Superior temporal gyrus (tissue), 1 donor: ENCODE results near the gene KDM8.

Experiments
- DNase-seq: peaks from one replicate; pipeline ENCODE4 v3.0.0-alpha.2; 2016; ENCODE audit errors: extremely low spot score

Gene KDM8

DNA sequence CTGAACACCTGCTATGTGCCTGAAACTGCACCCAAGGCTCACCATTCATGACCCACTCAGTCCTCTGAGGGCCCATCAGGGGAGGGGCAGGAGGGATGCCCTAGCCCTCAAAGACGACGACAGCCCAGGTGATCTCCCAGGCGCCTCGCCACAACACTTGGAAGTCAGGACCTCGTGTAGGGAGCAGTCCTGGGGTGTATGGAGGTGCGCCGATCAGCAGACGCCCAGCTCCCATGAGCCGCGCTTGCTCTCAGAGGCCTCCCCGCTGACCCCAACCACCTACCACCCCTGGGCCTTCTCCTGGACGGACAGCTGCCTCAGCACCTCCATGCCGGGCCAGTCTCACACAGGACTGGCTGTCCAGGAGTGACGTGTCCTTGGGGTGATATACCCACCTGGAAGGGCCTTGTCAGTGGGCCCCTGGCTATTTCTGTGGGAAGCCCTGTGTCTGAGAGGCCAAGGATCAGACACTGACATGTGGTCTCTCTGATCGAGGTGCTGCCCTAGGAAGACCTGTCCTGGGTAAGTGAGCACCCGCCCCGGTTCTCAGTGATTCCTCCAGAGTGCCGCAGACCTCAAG lies 26.7 kb downstream of the KDM8 start:
- no peak for DNase-seq

DNA sequence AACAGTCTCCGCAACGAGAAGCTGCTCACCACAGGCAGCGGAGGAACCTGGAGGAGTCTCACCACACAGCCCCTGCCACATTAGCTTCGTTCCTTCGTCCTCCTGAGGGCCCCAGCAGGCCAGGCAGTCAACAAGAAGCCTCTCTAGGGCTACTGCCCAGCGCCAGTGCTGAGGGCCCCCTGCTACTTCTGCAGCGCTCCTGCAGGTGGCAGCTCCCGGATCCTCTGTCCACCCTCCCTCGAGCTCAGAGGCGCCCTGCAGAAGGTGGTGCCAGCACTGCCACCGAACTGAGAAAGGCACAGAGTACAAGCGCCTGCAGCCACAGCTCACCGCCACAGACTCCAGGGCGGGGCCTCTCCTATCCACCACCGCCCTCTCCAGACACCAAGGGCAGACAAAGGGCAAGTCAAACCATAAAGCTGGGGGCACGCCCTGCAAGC lies 27.3 kb downstream of the KDM8 start:
- no peak for DNase-seq

DNA sequence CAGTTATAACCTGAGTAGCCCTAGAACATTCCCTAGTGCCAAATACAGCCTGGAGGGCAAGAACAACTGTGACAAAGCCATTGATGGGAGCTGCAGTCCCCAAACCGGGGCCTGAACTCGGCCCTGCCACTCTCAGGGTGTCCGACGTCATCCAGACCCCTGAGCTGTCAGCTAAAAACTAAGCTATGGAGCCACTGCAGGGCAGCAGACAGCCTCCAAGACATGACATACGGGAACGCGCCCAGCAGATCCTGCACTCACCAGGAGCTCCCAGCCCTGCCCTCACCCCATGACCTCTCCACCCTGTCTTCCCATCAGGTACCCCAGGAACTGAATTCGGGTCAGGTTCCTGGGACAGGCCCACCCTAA lies 28.4 kb downstream of the KDM8 start:
- no peak for DNase-seq

DNA sequence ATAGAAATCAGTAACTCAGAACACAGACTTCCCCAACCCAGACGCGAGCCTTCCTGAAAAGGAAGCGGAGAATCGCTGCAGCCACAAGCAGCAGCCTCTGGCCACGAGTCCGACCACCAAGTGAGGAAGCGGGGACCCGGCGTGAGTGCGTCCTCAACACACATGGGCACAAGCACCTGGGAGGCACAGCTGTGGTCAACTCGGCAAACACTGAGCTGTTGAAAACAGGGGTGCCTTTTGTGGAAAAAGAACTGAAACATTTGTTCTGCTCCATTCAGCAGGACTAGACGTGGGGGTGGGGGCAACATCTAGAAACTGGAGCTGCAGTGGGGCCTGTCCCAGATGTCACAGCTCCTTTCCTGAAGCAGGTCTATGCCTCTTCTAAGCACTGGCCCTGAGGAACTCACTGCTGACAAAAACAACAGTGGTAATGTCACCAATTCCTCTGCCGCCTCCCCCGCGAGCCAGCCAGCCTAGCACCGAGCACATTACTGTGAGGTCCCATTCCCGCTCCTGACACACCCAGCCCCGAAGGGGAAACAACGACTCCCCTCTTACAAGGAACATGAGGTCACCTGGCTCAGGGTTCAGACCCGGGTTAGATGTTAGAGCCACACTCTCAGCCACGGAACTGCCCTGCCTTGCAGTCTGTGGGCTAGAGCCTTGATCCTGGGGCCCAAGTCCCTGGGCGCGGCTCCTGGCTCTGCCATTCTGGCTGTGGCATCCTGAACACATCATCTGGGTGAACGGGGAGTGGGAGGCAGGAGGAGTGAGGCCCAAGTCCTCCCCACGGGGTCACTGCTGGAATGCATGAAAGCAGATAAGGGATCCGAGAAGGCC lies 29.0 kb downstream of the KDM8 start:
- DNase-seq, result no peak

DNA sequence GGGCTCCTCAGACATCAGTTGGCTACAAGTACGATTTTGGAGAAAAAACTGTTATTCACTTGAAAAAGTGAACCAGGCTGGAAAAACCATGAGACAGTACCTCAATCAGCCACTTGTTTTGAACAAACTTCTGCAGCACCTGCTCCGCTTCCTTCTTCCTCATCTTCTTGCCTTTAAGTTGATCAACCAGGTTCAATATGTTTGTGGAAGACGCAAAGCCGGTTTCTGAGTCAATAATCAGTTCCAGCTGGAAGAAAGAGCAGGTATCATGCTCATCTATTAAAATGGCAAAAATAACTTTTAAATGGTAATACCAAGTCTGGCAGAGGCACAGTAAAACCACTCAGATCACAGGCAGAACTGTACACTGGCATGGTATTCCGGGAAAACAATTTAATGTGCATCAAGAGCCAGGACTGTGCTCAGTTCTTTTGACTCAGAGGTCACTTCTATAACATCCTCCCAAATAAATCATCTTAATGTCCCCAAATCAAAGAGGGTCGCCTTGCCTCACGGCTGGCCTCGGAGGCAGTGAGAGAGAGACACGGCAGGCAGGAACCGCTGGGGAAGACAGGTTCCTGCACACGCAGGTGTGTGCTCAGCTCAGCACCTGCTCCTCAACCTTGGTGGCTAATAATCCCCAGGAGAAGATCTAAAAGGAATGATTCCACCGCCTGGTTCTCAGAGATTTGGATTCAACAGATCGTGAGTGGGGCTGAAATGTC lies 29.7 kb downstream of the KDM8 start:
- DNase-seq, result no peak

DNA sequence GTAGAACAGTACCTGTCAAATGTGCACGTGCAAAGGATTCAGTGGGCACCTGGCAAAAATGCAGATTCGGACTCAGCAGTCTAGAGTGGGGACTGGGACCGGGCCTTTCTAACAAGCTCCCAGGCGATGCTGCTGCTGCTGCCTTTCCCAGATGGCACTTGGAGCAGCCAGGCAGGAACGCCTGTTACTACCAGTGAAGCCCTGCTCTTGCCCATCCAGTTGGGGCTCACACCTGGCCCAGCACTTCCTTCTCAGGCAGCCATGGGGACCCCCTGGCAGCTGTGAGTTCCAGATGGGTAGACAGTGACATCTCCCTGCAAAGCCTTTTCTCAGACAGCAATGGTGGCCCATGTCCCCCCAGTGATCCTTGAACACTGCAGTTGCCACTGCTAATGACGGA lies 30.4 kb downstream of the KDM8 start:
- DNase-seq, result no peak

DNA sequence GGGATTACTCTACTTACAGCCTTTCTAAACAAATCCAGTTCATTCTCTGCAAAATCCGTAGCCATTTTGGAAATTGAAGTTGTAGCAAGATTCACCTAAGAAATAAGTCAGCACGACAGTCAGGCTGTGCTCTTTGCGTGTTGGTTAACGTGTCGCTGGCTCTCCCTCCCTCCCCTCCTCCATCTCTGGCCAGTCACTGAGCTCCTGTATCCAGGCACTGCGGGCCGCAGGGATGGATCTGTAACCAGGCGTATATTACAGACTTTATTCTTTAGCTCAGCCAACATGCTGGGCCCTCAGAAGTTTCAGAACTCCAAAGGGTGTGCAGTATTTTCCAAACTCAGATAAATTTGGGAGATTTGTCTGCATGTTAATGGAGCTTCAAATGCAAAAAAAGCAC lies 30.8 kb downstream of the KDM8 start:
- DNase-seq, result no peak

DNA sequence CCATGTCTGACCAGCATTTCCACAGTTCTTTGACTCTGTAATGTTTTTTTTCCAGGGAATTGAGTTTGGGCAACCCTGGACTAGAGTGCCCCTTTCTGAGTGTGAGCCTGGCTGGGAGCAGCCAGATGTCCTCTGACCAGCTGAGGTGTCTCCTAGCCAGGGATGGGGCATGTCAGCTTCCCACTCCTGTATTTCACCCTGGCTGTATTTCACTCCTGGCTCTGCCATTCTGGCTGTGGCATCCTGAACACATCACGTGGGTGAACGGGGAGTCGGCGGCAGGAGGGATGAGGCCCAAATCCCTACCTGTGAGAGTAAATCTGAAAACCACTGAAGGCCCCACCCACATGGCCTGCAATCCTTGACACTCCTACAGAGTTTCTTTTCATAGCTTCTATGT lies 31.3 kb downstream of the KDM8 start:
- no peak for DNase-seq

DNA sequence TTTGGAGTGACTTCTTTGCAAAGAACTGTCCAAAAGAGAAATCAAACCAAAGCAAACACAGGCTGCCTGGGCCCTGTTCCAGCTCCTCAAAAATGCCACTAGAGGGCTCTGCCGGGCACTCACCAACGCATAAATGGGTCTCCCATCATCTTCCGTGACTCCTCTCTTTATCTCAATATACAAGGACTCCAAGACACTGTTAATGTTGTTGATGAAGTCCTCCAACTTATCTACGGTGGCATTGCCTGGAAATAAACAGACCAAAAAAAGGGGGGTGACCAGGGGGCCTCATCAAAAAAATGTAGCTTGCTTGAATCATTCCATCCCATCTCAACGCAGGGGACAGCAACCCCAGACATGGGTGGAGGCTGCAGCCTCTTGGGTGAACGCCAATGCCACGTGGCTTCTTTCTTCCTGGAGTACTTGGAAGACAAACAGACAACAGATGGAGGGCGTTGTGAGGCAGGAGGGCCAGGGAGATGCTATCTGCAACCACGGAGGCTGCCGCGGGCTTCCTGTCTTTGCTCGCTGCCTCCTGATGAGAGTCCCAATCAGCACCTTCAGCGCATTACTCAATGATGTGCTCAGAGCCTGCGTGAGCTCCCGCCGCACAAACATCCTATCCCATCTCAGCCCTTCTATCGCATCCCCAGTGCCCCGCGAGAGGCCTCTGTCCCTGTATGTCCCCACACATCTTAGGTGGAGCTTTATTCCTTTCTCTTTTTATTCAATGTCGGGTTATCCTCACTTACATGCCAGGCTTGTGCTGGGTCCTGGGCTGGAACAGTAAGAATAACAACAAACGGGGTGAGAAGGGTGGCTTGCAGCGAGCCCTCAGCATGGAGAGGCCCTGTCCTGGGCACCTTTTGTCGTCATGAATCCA lies 32.0 kb downstream of the KDM8 start:
- DNase-seq, result peak; percentile 90

DNA sequence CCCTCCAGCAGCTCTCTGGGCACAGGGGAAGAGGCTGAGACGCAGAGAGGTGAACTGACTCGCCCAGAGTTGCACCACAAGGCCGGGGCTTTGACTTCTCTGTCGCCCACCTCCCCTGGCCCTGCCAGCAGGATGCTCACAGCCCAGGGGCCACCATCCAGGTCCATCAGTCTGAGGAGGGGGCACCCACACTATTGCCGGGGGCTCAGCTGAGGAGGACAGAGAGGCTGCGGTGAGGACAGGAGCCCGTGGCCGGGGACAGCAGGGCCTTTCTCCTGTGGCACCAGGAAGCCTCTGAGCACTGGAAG lies 32.6 kb downstream of the KDM8 start:
- DNase-seq, result no peak

DNA sequence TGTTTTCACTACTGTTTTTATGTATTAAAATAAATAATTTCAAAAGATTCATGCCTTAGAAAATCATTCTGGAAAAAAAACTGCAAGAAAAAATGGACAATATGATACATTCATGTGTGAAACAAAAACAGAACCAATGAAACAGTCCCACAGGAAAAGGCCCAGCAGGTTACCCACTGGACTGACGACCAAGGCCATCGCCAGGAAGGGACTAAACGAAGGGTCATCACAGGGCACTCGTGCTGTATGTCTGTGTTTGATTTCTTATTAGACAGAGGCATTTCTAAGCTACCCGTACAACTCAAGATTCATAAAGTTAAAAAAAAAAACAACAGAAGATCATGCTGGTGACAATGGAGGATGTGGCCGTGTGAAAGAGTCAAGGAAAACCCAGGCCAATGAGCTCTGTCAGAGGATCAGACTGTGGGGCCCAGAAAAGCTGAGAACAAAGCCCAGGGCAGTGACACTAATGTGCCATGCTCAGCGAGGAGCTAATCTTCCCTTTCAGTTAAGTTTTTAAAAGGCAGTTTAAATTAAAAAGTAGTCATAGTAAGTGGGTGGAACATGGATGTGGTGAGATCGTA lies 33.4 kb downstream of the KDM8 start:
- DNase-seq, result no peak

DNA sequence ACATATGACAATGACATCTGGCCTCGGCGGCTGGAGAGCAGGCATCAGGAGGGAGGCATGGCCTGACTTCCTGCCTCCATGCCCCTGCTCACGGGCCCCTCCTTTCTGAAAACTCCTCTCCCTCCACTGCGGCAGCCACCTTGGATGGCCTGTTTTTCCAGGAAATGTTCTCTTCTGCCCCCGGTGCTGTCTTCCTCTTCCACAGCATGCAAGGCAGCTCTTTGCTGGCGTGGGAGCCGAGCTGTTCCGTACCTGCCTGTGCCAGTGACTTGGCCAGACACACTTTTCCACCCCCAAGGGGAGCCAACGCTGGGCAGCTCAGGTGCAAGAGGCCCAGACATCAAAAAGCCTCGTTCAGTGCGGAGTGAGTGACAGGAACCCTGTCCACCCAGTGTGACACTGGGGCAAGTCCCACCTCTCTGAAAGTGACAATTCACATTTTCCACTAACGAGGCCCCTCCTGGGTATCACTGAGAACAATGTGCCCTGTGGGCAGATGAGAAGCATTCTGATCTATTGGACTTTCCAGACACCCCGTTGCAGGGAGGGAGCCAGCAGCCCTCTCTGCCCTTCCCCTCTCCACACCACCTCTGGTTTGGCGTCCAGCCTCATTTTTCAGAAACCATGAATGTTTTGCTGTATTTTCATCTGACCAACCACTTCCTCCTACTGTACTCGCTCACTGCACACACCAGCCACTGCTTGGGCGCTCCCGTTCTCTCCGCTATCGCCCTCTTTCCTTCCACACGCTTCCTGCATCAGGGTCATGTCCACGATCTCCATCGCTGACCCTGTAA lies 34.1 kb downstream of the KDM8 start:
- DNase-seq, result no peak

DNA sequence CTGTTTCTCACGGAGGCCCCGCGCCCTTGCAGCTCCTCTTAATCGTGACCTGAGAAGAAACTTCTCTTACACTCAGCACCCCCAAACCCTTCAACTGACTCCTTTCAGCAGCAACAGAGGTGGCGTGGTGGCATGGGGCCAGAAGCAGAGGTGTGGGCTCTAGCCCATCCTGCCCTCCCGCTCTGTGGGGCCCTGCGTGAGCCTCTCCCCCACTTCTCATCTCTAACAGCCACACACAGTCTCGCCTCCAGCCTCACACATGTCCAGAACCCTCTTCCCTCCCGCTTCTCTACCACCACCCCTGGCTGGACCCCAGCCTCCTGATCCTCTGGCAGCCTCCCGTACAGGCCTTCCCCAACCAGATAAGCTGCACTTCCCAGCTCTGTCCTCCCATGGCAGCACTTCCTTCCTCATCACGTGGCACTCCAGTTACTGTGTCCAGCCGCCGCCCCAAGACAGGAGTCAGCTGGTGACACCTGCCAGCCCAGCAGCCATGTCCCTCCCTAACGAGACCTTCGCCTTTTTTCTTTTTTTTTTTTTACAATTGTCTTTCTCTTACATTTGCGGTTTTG lies 34.8 kb downstream of the KDM8 start:
- no peak for DNase-seq

DNA sequence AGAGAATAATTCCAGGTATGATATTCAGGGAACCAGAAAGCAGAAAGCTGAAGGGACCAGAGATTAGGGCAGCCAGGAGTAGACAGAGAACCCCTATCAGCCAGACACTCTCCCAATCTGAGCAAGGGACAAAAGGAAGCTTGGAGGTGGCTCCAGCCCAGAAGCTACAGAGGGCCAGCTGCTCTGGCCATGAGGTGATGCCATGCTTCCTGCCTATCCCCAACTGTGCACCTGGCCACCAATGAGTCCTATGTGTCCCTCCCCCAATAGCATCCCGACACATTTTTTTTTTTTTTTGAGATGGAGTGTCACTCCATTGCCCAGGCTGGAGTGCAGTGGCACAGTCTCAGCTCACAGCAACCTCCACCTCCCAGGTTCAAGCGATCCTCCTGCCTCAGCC lies 35.3 kb downstream of the KDM8 start:
- no peak for DNase-seq

DNA sequence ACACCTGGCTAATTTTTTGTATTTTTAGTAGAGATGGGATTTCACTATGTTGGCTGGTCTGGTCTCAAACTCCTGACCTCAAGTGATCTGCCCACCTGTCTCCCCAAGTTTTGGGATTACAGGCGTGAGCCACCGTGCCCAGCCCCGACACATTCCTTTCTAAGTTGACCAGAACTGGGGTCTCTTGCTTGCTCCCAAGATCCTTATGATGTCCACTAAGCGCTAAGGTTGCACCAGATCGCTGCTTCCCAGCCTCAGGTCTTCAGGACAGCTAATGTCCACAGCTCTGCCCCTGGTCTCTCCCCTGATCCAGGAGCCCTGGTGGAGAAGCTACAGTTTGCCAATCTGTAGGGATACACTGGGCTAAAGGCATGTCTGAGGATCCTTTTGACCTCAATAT lies 35.7 kb downstream of the KDM8 start:
- no peak for DNase-seq

DNA sequence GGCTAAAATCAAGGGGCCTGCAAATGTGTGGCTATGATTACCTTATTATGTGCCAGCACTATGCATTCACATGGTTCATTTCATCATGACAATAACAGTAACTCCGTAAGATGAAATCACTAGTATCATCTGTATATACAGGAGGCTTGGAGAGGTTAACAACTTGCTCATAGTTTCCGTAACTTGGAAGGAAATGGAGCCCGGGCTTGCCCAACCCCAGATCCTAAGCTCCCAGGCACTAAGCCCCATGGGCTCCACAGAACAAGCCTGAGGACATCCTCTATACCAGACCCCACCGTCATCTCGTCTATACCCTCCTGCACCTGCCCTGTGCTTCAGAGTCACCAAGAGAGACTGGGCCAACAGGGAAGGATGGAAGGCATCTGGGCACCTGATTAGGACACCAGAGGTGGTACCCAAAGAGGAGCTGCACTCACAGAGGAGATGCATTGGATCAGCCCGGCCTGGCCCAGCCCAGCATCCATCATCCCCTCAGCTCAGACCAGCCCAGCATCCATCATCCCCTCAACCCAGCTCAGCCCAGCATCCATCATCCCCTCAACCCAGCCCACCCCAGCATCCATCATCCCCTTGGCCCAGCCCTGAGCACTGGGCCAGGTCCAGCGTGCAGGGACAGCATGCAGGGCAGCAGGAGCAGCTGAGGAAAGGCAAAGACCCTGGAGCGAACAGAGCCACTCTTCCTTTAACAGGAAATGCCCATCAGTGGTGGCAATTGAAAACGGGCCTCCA lies 36.8 kb downstream of the KDM8 start:
- no peak for DNase-seq

DNA sequence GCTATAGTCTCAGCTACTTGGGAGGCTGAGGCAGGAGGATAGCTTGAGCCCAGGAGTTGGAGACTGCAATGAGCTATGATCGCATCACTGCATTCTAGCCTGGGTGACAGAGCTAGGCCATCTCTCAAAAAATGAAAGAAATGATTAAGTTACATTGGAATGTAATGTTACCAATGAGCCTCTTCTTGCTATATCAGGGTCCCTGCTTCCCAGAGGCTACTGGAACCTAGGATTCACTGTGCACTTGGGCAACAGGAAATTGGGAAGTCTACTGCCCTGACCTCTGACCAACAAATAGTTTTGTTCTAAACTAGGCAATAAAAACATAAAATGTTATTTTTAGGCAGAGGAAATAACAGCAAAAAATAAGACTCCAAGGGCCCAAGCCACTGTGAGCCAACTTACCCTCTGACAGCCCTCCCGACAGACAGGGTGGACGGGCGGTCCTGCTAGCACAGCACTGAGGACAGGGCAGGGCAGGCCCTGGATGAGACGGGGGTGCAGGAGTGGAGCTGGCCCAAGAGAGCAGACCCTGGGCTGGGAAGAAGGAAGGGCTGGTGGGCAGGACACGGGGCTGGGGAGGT lies 37.7 kb downstream of the KDM8 start:
- DNase-seq, result no peak

DNA sequence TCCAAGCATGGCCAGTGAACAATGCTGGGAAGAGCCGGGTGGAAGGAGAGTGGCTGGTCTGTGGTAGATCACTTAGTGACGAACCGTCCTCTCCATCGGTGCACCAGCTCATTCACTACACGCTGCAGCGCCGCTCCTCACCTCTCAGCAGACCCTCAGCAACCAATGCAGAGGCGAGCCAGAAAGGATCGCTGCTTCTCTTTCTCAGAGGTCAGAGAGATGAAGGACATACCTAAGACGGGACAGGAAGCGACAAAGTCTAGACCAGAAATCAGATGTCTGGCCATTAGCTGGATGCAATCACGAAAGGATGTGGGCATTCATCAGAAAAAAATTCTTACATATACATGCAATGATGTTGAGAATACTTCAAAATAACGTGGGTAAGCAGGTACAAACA lies 38.3 kb downstream of the KDM8 start:
- no peak for DNase-seq

DNA sequence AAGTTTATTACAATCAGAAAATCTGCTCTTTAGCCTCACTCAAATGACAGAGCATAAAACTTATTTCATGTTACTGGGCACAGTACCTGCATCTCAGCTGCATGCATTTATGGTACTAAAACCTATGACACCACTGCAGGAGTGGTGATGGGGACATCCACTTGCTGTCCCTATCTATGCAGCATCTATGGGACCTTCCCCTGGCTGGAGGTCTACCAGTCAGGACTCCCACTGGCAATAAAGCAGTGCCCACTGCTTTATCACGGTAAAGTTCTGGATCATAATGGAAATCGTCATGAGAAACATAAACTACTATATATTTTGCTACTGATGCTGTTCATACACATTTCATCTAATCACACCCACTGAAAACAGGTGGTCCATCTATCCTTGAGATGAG lies 39.1 kb downstream of the KDM8 start:
- DNase-seq, result no peak
